ENCODE measurements around the gene EDN3.

The EDN3 gene

DNA sequence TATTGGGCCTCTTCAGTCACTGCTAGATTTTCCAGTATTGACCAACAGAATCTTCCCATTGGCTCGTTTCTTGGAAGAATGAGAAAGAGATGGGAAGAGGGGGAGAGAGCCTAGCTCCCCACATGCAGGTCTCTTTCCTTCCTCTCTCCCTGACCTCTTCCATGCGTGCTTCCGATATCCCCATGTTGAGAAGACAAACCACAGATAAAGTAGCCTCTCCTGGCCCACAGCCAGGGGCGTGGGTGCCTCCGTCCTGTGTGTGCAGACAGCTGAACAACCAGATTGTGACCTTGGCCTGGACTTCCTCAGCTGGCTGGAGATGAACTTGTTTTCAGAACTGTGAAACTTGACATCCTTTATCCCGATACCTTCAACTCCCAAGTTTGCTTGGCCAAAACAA is 71.0 kb downstream of the EDN3 start:
- DNase-seq = no peak

DNA sequence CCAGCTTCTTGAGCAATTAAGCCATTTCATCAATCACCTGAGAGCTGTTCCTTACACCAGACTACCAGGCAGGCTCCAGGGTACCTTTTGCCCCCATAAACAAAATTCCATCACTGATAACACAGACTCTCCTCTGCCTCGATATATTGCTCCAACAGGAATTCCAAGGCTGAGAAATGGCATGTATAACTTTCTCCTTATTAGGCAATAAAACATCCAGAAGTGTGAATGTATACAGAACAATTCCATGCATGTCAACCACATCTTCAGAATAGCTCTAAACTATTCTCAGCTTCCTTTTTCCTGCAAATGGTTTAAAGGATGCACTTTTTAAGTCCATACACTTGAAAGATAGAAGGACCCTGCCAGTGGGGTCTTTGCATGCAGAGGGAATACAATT is 73.8 kb downstream of the EDN3 start:
- DNase-seq = no peak

DNA sequence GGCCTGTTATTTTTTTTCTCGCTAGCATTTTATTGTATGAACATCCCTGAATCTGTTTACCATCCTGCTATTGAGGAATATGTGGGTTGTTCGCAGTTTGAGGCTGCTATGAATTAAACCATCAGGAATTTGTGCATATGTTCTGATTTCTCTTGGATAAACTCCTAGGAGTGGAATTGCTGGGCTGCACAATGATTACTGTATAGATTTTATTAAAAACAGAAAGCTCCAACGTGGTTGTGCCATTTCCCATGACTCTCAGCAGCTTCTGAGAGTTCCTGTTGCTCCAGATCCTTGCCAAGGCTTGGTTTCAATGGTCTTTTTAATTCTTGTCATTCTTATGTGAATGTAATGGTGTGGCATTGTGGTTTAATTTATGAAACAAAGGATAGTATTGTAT is 75.1 kb downstream of the EDN3 start:
- no peak for DNase-seq

Data from activated T-cell treated with anti-CD3 and anti-CD28 coated beads, Interleukin-2, amount 50 U/mL, for 48 hours (primary cell).